NCI-H526 treated with DMSO at 0.1 percent for 48 hours (cell line): Measurements from ENCODE around the gene CCSER1.
"Not testable (repeated sequence)": the region's sequence is repeated elsewhere in the genome, so short reads cannot be mapped to it uniquely, and the experiment has no call there.

Experiments used
- DNase-seq: peaks from one replicate; lab custom pipeline; 2025; lab: John Stamatoyannopoulos, UW

CCSER1 gene

GRCh38 chr4:90299373-90299772 lies 172.2 kb downstream of the CCSER1 start:
- no peak for DNase-seq

- no peak for DNase-seq
Observed at GRCh38 chr4:90306810-90307209, 179.6 kb downstream of the CCSER1 start.

- DNase-seq, result not testable (repeated sequence)
Observed at GRCh38 chr4:90317140-90317539, 189.9 kb downstream of the CCSER1 start.

GRCh38 chr4:90317785-90318184 lies 190.6 kb downstream of the CCSER1 start:
- DNase-seq, result no peak

GRCh38 chr4:90318193-90318592 lies 191.0 kb downstream of the CCSER1 start:
- no peak for DNase-seq

GRCh38 chr4:90328558-90328957 lies 201.4 kb downstream of the CCSER1 start:
- DNase-seq, result no peak

GRCh38 chr4:90330546-90330945 lies 203.4 kb downstream of the CCSER1 start:
- no peak for DNase-seq

GRCh38 chr4:90345549-90346215 lies 218.5 kb downstream of the CCSER1 start:
- DNase-seq, result no peak

- no peak for DNase-seq
Observed at GRCh38 chr4:90349636-90350035, 222.4 kb downstream of the CCSER1 start.

- no peak for DNase-seq
Observed at GRCh38 chr4:90357117-90357710, 230.0 kb downstream of the CCSER1 start.

- DNase-seq, result no peak
Observed at GRCh38 chr4:90375081-90375480, 247.9 kb downstream of the CCSER1 start.

GRCh38 chr4:90393215-90393614 lies 266.0 kb downstream of the CCSER1 start:
- no peak for DNase-seq

GRCh38 chr4:90403781-90404180 lies 276.6 kb downstream of the CCSER1 start:
- DNase-seq, result no peak

GRCh38 chr4:90407897-90408296 lies 280.7 kb downstream of the CCSER1 start:
- DNase-seq, result not testable (repeated sequence)

GRCh38 chr4:90412786-90413185 lies 285.6 kb downstream of the CCSER1 start:
- DNase-seq, result not testable (repeated sequence)

- DNase-seq, result no peak
Observed at GRCh38 chr4:90415116-90415515, 287.9 kb downstream of the CCSER1 start.

GRCh38 chr4:90419124-90419711 lies 292.0 kb downstream of the CCSER1 start:
- peak; percentile 32 for DNase-seq

GRCh38 chr4:90421161-90421560 lies 294.0 kb downstream of the CCSER1 start:
- DNase-seq, result no peak

- no peak for DNase-seq
Observed at GRCh38 chr4:90425893-90426292, 298.7 kb downstream of the CCSER1 start.

- no peak for DNase-seq
Observed at GRCh38 chr4:90438522-90438921, 311.3 kb downstream of the CCSER1 start.

- DNase-seq, result no peak
Observed at GRCh38 chr4:90441770-90442169, 314.6 kb downstream of the CCSER1 start.

- DNase-seq, result no peak
Observed at GRCh38 chr4:90442619-90443018, 315.4 kb downstream of the CCSER1 start.

GRCh38 chr4:90443231-90443630 lies 316.0 kb downstream of the CCSER1 start:
- no peak for DNase-seq

GRCh38 chr4:90444904-90445303 lies 317.7 kb downstream of the CCSER1 start:
- DNase-seq, result no peak
